NK-92 treated with Interleukin-12 subunit alpha and Interleukin-12 subunit beta, amount 100 ng/mL, for 24 hours (cell line): Measurements from ENCODE around the gene WDFY1.

ENCODE experiments used
- DNase-seq: peaks from one replicate; lab custom pipeline; 2025; lab: John Stamatoyannopoulos, UW

Gene WDFY1

GRCh38 chr2:223856584-223856983, 88.6 kb downstream of the WDFY1 start:
- no peak for DNase-seq

- DNase-seq = no peak
Observed at GRCh38 chr2:223856021-223856420, 89.1 kb downstream of the WDFY1 start.

GRCh38 chr2:223855426-223855825, 89.7 kb downstream of the WDFY1 start:
- no peak for DNase-seq

GRCh38 chr2:223854741-223855140, 90.4 kb downstream of the WDFY1 start:
- no peak for DNase-seq

GRCh38 chr2:223853425-223853837, 91.7 kb downstream of the WDFY1 start:
- DNase-seq = no peak

- DNase-seq = no peak
Observed at GRCh38 chr2:223852281-223852795, 92.8 kb downstream of the WDFY1 start.

- no peak for DNase-seq
Observed at GRCh38 chr2:223847410-223847809, 97.7 kb downstream of the WDFY1 start.

GRCh38 chr2:223846515-223846914, 98.6 kb downstream of the WDFY1 start:
- no peak for DNase-seq

- no peak for DNase-seq
Observed at GRCh38 chr2:223841436-223842190, 103.5 kb downstream of the WDFY1 start.

- DNase-seq = peak; percentile 34
Observed at GRCh38 chr2:223837287-223838061, 107.7 kb downstream of the WDFY1 start, which contains the start of gene AP1S3. AP1S3 (minus strand) TSS chr2:223837582; CDS start chr2:223837450, 132 bp downstream.

GRCh38 chr2:223835701-223836532, 109.2 kb downstream of the WDFY1 start:
- no peak for DNase-seq

GRCh38 chr2:223834431-223834830, 110.7 kb downstream of the WDFY1 start:
- no peak for DNase-seq

- DNase-seq = no peak
Observed at GRCh38 chr2:223832241-223832903, 112.8 kb downstream of the WDFY1 start.

- DNase-seq = no peak
Observed at GRCh38 chr2:223829128-223829527, 116.0 kb downstream of the WDFY1 start.

- DNase-seq = no peak
Observed at GRCh38 chr2:223828314-223828713, 116.8 kb downstream of the WDFY1 start.

GRCh38 chr2:223826995-223827394, 118.1 kb downstream of the WDFY1 start:
- DNase-seq = no peak
